ENCODE measurements around the gene ARHGEF37. TPM values are rescaled to one million over a fixed set of nuclear protein-coding genes. Genes with fewer than 3 reads are reported as not detected.
A peak's percentile ranks its signal among the peaks of the same experiment; 100 is the strongest.

The ARHGEF37 gene
- total RNA-seq, 1 experiment from 2014 or later: 0.42 TPM

DNA sequence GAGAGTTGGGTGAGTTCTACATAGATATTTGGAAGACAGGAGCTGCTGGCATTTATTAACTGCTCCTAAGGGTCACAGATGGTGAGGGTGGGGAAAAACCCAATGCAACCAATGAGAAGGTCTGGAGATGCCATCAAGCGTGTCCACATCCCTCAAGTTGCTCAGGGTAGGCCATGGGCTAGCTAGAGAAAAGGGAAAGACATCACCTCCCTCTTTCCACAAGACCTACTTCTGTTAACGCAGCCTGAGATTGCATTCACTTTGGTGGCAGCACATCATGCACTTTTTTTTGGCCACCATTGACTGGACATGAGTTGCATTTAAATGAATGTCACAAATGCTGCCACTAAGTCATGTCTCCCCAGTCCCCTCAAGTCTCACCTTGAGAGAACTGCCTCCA, 71.4 kb downstream of the ARHGEF37 start:
- Histone ChIP-seq H3K4me2 (ENCODE audit: insufficient read depth, insufficient read length, low read length) (no peak overlapping the region), H3K23me2 (ENCODE audit: insufficient read length, low read depth, low read length, poor library complexity, severe bottlenecking) (no peaks in the 10 kb centered on the region), H3K9ac (ENCODE audit: extremely low read depth, insufficient read length, low read length) (no peak overlapping the region), H4K20me1 (ENCODE audit: control insufficient read depth, insufficient read depth, insufficient read length) (no peaks in the 10 kb centered on the region), H2AK5ac (ENCODE audit: insufficient read length, low read length) (no peak overlapping the region), H2AFZ (ENCODE audit: low read length) (no peak overlapping the region), H3K4me1 (ENCODE audit: insufficient read depth, low read length) (no peaks in the 10 kb centered on the region), H3T11ph (ENCODE audit: low read length) (no peak overlapping the region), H3K4ac (ENCODE audit: low read depth, low read length) (no peak overlapping the region), H3K56ac (ENCODE audit: insufficient read length, low read depth, low read length) (no peak overlapping the region), H2BK12ac (ENCODE audit: insufficient read length, low read depth, low read length) (no peak overlapping the region), H3K14ac (ENCODE audit: insufficient read depth, low read length) (no peak overlapping the region), H3K23ac (ENCODE audit: insufficient read length, low read depth, low read length) (no peak overlapping the region), H3K27ac (ENCODE audit: insufficient read length, low read depth, low read length) (no peak overlapping the region), H2BK15ac (ENCODE audit: low read depth, low read length) (no peak overlapping the region), H4K5ac (ENCODE audit: insufficient read length, low read depth, low read length) (no peak overlapping the region), H4K91ac (ENCODE audit: insufficient read length, low read depth, low read length) (no peak overlapping the region), H3K27me3 (ENCODE audit: insufficient read depth, low read length) (no peaks in the 10 kb centered on the region), H3K9me3 (ENCODE audit: control insufficient read depth, low read depth, low read length) (no peaks in the 10 kb centered on the region), H3K18ac (ENCODE audit: insufficient read length, low read depth, low read length) (no peak overlapping the region), H4K8ac (replicated peaks; ENCODE audit: insufficient read length, low read depth, low read length) (no peak overlapping the region), H3K79me1 (ENCODE audit: insufficient read depth, low read depth, low read length, poor library complexity, severe bottlenecking) (no peaks in the 10 kb centered on the region), H2BK20ac (ENCODE audit: low read depth, low read length, poor library complexity, severe bottlenecking) (no peak overlapping the region), H2BK120ac (ENCODE audit: low read depth, low read length, poor library complexity, severe bottlenecking) (no peak overlapping the region), H3K79me2 (ENCODE audit: insufficient read depth, low read length) (no peaks in the 10 kb centered on the region), H2BK5ac (ENCODE audit: insufficient read length, low read length) (no peak overlapping the region)
- no peaks in the 10 kb centered on the region for H3K27me3 Mint-ChIP-seq (ENCODE audit: low read depth)
- TF ChIP-seq, protein P1, sequence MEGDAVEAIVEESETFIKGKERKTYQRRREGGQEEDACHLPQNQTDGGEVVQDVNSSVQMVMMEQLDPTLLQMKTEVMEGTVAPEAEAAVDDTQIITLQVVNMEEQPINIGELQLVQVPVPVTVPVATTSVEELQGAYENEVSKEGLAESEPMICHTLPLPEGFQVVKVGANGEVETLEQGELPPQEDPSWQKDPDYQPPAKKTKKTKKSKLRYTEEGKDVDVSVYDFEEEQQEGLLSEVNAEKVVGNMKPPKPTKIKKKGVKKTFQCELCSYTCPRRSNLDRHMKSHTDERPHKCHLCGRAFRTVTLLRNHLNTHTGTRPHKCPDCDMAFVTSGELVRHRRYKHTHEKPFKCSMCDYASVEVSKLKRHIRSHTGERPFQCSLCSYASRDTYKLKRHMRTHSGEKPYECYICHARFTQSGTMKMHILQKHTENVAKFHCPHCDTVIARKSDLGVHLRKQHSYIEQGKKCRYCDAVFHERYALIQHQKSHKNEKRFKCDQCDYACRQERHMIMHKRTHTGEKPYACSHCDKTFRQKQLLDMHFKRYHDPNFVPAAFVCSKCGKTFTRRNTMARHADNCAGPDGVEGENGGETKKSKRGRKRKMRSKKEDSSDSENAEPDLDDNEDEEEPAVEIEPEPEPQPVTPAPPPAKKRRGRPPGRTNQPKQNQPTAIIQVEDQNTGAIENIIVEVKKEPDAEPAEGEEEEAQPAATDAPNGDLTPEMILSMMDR (conservative IDR thresholded peaks at IDR 0.05): no peak
- WGBS (ENCODE audit: extremely low coverage, insufficient read length, low lambda C conversion rate): no CpG with 5 or more reads among the region's 2 CpGs
- H3K4me1 Mint-ChIP-seq: no peaks in the 10 kb centered on the region; a peak in 1 of 4 replicates
- 0 out of 7 replicates have a peak overlapping the region, but pooled peaks of 1 of the 3 experiments have one; percentile 7 for H3K27ac Mint-ChIP-seq
- no peaks in the 10 kb centered on the region; a peak in 1 of 5 replicates for H3K9me3 Mint-ChIP-seq
- no peak overlapping the region for H3K4me3 Mint-ChIP-seq
- H3K36me3 Mint-ChIP-seq (ENCODE audit: insufficient read depth in 1 of 3, low read depth in 3 of 3): no peaks in the 10 kb centered on the region; a peak in 1 of 7 replicates
- DNase-seq: no peak
